GM12878 (cell line): Measurements from ENCODE around the gene MCHR1. TPM values are rescaled to one million over a fixed set of nuclear protein-coding genes. Genes with fewer than 3 reads are reported as not detected.

Source experiments
- CHD1 ChIP-seq: IDR thresholded peaks from 2 replicates; pipeline ENCODE4 v1.6.1; 2012; ENCODE audit warnings: low read depth, low read length, improper control_type of control experiment
- EED ChIP-seq: sonication (generic); IDR thresholded peaks from 2 replicates; pipeline ENCODE4 v1.6.1; 2016; ENCODE audit warnings: antibody characterized with exemption, low read depth
- JUNB ChIP-seq: IDR thresholded peaks from 2 replicates; pipeline ENCODE4 v1.6.1; 2016; ENCODE audit warnings: antibody characterized with exemption, mild to moderate bottlenecking
- MAX ChIP-seq: IDR thresholded peaks from 2 replicates; pipeline ENCODE4 v1.6.1; 2012; ENCODE audit warnings: low read depth, low read length, improper control_type of control experiment
- MTA2 ChIP-seq: fragments of 450-650 bp; IDR thresholded peaks from 2 replicates; pipeline ENCODE4 v1.6.1; 2016; ENCODE audit warnings: low read depth, mild to moderate bottlenecking, moderate library complexity
- NFYB ChIP-seq: IDR thresholded peaks from 2 replicates; pipeline ENCODE4 v1.6.1; 2011; ENCODE audit warnings: low read depth, mild to moderate bottlenecking, low read length, improper control_type of control experiment, moderate library complexity; ENCODE audit not compliant: insufficient read depth
- NR2F1 ChIP-seq: fragments of 450-650 bp; conservative IDR thresholded peaks from 2 replicates; pipeline ENCODE4 v1.6.1; 2017; ENCODE audit warnings: mild to moderate bottlenecking
- RUNX3 ChIP-seq: IDR thresholded peaks from 2 replicates; pipeline ENCODE4 v1.6.1; 2012; ENCODE audit warnings: low read length, inconsistent platforms
- ZBTB11 ChIP-seq: fragments of 450-650 bp; formaldehyde crosslinking; IDR thresholded peaks from 2 replicates; pipeline ENCODE4 v1.5.0; 2022; ENCODE audit warnings: mild to moderate bottlenecking, missing genetic modification characterization
- polyA plus RNA-seq, 11 experiments: library from polyadenylated mRNA; depleted of rRNA in 4 of 11; unstranded in 6 of 11; stranded (reverse) in 5 of 11; fragments of >200 nt; fragmentation: Nextera tagmentation in 4 of 11; fragmentation: Illumina TruSeq in 1 of 11; extraction: Ambion mirVana in 4 of 11; extraction: Trizol in 1 of 11; gene quantifications; 1 replicate in 1 of 11; 2 replicates in 10 of 11; pipeline versions ENCODE4 v1.2.1 to v1.2.3, GENCODE V29; 2011 to 2016; ENCODE audit warnings: inconsistent platforms in 2 of 11, missing spikeins in 2 of 11, low read depth in 1 of 11
- total RNA-seq, 4 experiments: library from RNA; depleted of rRNA in 3 of 4; stranded (reverse); fragments of >200 nt in 3 of 4; fragmentation: Illumina TruSeq in 1 of 4; extraction: Trizol in 1 of 4; gene quantifications; 2 replicates each; pipeline versions ENCODE4 v1.2.1 to v1.2.3, GENCODE V29; 2013 to 2021

MCHR1 gene
- total and polyA plus RNA-seq, 10 of the 15 experiments (the other 5 are each of a cell fraction or from before 2014, with no cell fraction given): not detected

GRCh38 chr22:40668611-40669411, 10.5 kb upstream of the MCHR1 start (continued):
- TF ChIP-seq ZBTB11 (no peak), MAX (no peak), CHD1 (no peak), NFYB (no peak), MTA2 (0 out of 2 replicates have a peak, but pooled peaks have one; percentile 27), NR2F1 (peak; percentile 82), EED (peak; percentile 33; the same call in 1 of the 2 replicates), JUNB (peak; percentile 60), RUNX3 (peak; percentile 75)
